Measurements from ENCODE around the gene PHACTR2. TPM values are rescaled to one million over a fixed set of nuclear protein-coding genes. Genes with fewer than 3 reads are reported as not detected.

Gene PHACTR2
- total and polyA plus RNA-seq, 4 donors: 8.8 to 157 (median 35.3) TPM

DNA sequence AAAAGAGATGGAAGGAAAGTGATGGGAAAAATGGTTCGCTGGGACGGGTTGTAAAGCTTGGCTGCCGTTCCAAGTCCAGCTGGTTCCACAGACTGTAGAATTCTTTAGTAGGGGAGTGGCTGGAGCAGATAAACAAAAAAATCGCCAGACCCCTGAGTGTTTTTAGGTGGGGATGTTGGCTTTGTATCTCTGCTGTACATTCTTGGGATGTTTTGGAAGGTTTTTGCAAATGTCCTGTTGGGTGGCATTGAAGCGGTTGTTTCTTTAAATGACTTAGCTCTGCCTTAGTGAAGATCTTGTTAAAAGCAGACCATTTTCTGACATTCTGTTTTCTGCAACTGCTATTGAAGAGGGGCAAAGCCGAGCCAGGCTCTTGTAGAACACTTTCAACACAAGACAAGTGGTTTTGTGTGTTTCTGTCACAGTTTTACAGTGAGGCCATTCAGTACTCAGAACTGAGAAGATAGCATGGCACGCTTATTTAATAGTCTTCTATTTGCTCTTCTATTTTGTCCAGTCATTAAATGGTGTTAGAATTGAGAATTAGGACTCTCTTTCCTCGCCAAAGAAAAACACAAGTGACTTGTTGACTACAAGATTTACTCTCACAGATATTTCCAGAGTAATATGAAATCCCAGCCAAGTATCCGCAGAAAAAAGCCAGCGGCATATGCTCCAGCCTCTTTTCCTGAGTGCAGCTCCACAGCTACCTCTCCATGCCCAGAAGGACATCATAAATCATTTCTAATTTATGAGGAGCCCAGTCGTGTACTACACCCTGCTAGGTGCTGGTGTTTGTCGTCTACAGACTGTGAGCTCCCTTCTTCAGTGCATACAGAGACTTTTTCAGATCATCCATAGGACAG is 65.8 kb downstream of the PHACTR2 start:
- WGBS (ENCODE audit: insufficient coverage): 26% methylated on average over 6 of the region's 12 CpGs
- Histone ChIP-seq H3K9me3 (ENCODE audit: control insufficient read depth, insufficient read depth, low read length) (no peaks in the 10 kb centered on the region), H3K27me3 (ENCODE audit: control insufficient read depth, insufficient read depth, low read length) (peaks cover 24% of the 10 kb centered on the region), H3K4me3 (ENCODE audit: low read depth, low read length) (peak overlapping the region; percentile 14), H3K27ac (ENCODE audit: low read depth, low read length) (peak overlapping the region; percentile 89), H3K36me3 (ENCODE audit: control insufficient read depth, insufficient read depth, low read length) (no peaks in the 10 kb centered on the region), H3K4me1 (ENCODE audit: control insufficient read depth, insufficient read depth, low read length) (peaks cover 34% of the 10 kb centered on the region)
- DNase-seq (ENCODE audit: low read depth in 4 of 6, low spot score in 6 of 6): peak in 5 of 6 donors; percentile 58 to 88 (median 62)

DNA sequence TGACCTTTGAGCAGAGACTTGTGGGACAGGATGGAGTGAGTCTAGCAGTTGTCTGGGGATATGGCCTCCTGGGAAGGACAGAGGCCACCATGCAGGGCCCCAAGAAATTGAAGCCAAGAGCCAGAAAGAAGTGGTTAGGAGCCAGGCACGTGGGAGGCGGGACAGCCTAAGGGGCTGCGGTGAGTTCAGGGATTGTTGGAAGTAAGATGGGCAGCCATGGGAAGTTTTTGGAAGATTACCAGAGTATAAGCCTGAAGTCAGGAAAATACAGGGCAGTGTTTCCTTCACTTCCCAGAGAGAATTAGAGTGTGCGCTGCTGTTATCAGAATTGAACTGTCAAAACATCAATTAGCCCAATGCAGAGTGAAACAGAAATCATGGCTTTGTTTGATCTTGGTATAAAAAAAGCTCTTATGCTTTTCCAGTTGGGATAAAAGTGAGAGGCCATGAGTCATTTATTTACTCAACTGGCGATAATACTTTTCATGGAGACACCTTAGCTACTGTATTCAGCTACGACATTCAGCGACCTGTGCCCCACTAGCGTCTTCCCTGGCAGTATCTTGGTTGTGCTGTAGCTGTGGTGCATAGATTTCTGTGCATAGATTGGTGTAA is 66.9 kb downstream of the PHACTR2 start:
- peaks cover 34% of the 10 kb centered on the region for H3K4me1 ChIP-seq (ENCODE audit: control insufficient read depth, insufficient read depth, low read length)
- DNase-seq (ENCODE audit: low read depth in 4 of 6, low spot score in 6 of 6): peak in 1 of 6 donors; percentile 47
- 46% methylated on average over 6 of the region's 8 CpGs for WGBS (ENCODE audit: insufficient coverage)
- H3K27ac ChIP-seq (ENCODE audit: low read depth, low read length): peak overlapping the region; percentile 89
- H3K36me3 ChIP-seq (ENCODE audit: control insufficient read depth, insufficient read depth, low read length): no peaks in the 10 kb centered on the region
- H3K27me3 ChIP-seq (ENCODE audit: control insufficient read depth, insufficient read depth, low read length): peaks cover 22% of the 10 kb centered on the region
- no peaks in the 10 kb centered on the region for H3K9me3 ChIP-seq (ENCODE audit: control insufficient read depth, insufficient read depth, low read length)
- no peak overlapping the region for H3K4me3 ChIP-seq (ENCODE audit: low read depth, low read length)

DNA sequence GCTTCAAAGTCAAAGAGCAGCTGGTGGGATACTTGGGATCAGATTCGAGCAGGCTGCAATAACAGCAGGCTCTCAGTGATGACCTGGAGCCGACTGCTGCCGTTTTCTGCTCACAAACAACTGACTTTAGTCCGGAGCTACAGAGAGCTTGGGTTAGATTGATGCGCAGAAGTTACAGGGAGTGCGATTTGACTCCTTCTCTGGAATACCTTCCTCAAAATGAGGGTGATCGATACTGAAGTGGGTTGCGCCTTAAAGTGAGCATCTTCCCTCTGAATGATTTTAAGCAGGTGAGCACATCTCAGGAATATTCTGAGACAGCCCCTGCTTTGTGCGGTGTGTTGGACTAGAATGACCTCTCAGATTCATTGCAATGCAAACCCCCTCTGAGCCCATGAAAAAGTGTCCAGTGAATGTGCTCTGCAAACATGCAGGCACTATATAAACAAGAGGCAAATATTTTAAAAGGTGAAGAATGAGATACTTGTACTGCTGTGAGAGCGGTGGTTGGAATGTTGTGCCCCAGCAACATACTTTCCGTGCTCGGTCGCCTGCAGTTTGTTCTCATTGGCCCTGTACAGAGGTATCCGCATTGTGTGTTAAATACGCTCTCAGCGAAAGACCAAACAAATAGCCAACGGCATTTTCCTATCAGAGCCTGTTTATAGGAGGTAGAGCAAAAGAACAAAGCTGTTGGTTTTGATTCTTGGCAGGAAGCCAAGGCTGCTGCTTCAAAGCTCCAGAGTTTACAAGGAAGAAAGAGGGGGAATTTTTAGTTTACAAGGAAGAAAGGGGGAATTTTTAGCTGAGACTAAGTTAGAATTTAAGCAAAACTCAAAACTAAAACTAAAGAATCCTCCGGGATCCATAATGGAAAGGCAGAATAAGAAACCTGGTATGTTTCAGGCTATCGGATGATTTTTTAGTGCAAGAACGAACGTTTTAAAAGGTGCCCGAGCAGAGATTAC is 67.7 kb downstream of the PHACTR2 start:
- Histone ChIP-seq H3K27ac (ENCODE audit: low read depth, low read length) (peak overlapping the region; percentile 89), H3K4me1 (ENCODE audit: control insufficient read depth, insufficient read depth, low read length) (peaks cover 34% of the 10 kb centered on the region), H3K9me3 (ENCODE audit: control insufficient read depth, insufficient read depth, low read length) (no peaks in the 10 kb centered on the region), H3K4me3 (ENCODE audit: low read depth, low read length) (no peak overlapping the region), H3K27me3 (ENCODE audit: control insufficient read depth, insufficient read depth, low read length) (peaks cover 21% of the 10 kb centered on the region), H3K36me3 (ENCODE audit: control insufficient read depth, insufficient read depth, low read length) (no peaks in the 10 kb centered on the region)
- peak in 4 of 6 donors; percentile 47 to 88 (median 67) for DNase-seq (ENCODE audit: low read depth in 4 of 6, low spot score in 6 of 6)
- WGBS (ENCODE audit: insufficient coverage): 36% methylated on average over 11 of the region's 22 CpGs

DNA sequence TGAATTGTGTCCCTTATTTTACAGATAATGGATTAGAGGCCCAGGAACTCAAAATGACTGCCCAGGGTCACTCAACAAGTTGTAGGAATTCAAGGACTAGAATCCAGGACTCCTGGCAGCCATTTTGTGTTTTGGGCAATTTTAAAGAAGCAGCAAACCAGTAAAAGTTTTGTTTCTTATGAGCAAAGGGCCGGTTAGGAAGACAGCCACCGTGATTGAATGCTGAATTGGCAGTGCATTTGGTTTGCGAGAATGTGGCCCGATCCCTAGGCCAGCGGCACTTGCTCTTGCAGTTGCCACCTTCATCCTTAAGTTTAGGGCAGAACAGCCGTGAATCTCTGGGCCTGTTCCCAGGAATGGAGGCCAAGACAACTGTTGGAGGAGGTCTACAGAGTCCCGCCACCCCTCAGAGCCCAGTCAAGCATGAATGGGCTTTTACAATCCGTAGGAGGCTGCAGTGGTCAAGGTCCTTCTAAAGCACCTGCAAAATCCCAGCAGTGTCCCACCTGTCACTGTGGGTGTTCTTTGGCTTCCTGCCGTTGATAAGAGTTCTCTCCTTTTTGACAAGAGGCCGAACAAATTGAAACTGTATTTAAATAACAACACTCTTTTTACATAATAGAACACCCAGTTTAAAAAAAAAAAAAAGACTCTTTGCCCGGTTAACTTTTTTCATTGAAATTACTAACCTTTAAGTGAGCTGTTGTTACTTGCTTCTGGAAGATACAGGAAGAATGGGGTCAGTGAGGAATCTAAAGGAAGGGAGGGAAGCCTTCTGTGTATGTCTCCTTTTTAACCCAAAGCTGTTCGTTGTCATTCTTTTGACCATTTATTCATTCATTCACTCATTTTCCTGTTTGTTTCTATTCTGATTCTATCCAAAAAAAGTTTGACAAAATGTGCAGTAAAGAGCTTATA is 68.7 kb downstream of the PHACTR2 start:
- H3K4me1 ChIP-seq (ENCODE audit: control insufficient read depth, insufficient read depth, low read length): peaks cover 34% of the 10 kb centered on the region
- H3K27ac ChIP-seq (ENCODE audit: low read depth, low read length): peak overlapping the region; percentile 63
- H3K27me3 ChIP-seq (ENCODE audit: control insufficient read depth, insufficient read depth, low read length): peaks cover 21% of the 10 kb centered on the region
- WGBS (ENCODE audit: insufficient coverage): 44% methylated on average over 8 of the region's 12 CpGs
- no peaks in the 10 kb centered on the region for H3K36me3 ChIP-seq (ENCODE audit: control insufficient read depth, insufficient read depth, low read length)
- no peaks in the 10 kb centered on the region for H3K9me3 ChIP-seq (ENCODE audit: control insufficient read depth, insufficient read depth, low read length)
- peak in 2 of 6 donors; percentile 8 to 46 for DNase-seq (ENCODE audit: low read depth in 4 of 6, low spot score in 6 of 6)
- H3K4me3 ChIP-seq (ENCODE audit: low read depth, low read length): no peak overlapping the region

DNA sequence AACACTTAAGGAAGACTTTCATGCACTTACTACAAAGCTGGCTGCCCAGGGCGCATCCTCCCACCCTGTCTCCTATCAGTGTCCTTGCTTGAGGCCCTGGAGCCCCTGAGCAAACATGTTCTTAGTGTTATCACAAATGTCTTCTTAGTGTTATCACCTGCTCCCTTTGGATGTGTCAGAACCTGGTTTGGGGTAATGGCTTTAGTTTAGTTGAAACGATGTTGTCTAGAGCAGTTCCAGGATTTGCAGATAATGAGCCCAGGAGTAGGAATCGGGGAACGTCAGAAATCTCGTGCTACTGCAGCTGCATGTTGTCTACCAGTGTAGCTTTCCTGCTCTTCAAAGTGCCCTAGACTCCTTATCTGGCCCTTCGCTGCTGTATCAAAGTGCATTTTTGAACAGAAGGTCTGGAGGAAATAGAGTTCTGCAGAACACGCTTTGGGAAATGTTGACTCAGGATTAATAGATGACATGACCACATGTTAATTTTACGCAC is 69.6 kb downstream of the PHACTR2 start:
- no peaks in the 10 kb centered on the region for H3K9me3 ChIP-seq (ENCODE audit: control insufficient read depth, insufficient read depth, low read length)
- WGBS (ENCODE audit: insufficient coverage): 97% methylated on average over 6 of the region's 8 CpGs
- peaks cover 31% of the 10 kb centered on the region for H3K4me1 ChIP-seq (ENCODE audit: control insufficient read depth, insufficient read depth, low read length)
- H3K4me3 ChIP-seq (ENCODE audit: low read depth, low read length): no peak overlapping the region
- no peak overlapping the region for H3K27ac ChIP-seq (ENCODE audit: low read depth, low read length)
- H3K27me3 ChIP-seq (ENCODE audit: control insufficient read depth, insufficient read depth, low read length): peaks cover 21% of the 10 kb centered on the region
- H3K36me3 ChIP-seq (ENCODE audit: control insufficient read depth, insufficient read depth, low read length): no peaks in the 10 kb centered on the region
- no peak for DNase-seq (ENCODE audit: low read depth in 4 of 6, low spot score in 6 of 6)

DNA sequence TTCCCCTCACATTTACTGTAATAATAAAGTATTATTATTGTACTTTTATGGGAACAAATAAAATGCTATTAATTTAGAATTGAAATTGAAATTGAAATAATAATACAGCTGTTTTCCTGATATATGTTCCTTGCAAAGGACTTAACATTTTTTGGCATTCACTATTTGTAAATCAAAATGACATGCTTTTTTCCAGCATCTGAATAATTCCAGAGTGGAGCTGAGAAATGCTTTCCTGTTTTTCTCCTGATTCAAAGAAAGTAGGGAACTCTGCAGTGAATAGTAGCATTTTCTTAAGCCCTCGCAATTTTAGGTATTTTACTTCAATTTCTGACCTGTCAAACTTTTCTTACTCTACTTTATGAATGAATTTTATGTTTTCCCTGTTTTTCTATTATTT is 72.1 kb downstream of the PHACTR2 start:
- no peak overlapping the region for H3K27ac ChIP-seq (ENCODE audit: low read depth, low read length)
- peaks cover 19% of the 10 kb centered on the region for H3K27me3 ChIP-seq (ENCODE audit: control insufficient read depth, insufficient read depth, low read length)
- H3K9me3 ChIP-seq (ENCODE audit: control insufficient read depth, insufficient read depth, low read length): no peaks in the 10 kb centered on the region
- no peak for DNase-seq (ENCODE audit: low read depth in 4 of 6, low spot score in 6 of 6)
- peaks cover 14% of the 10 kb centered on the region for H3K4me1 ChIP-seq (ENCODE audit: control insufficient read depth, insufficient read depth, low read length)
- H3K4me3 ChIP-seq (ENCODE audit: low read depth, low read length): no peak overlapping the region
- no CpG with 5 or more reads among the region's 1 CpG for WGBS (ENCODE audit: insufficient coverage)
- H3K36me3 ChIP-seq (ENCODE audit: control insufficient read depth, insufficient read depth, low read length): no peaks in the 10 kb centered on the region

DNA sequence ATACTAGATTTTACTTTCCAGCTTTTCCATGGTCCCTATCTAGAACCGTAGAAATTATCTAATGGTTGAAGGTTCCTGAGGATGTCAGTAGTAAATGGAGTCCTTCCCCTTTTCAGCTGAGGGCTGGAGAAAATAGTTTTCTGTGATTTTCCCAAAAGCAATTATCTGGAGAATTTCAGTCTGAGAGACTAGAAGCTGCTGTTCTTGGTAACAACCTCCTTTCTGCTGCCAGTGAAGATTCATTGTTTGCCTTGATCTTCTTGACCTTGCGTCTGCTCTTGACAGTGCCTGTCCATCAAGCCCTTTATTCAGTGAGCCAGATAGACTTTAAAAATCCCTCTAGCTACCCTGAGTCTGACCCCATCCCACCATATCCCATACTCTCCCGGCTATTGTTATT is 73.1 kb downstream of the PHACTR2 start:
- no peak for DNase-seq (ENCODE audit: low read depth in 4 of 6, low spot score in 6 of 6)
- Histone ChIP-seq H3K9me3 (ENCODE audit: control insufficient read depth, insufficient read depth, low read length) (no peaks in the 10 kb centered on the region), H3K4me1 (ENCODE audit: control insufficient read depth, insufficient read depth, low read length) (peaks cover 6% of the 10 kb centered on the region), H3K27ac (ENCODE audit: low read depth, low read length) (no peak overlapping the region), H3K4me3 (ENCODE audit: low read depth, low read length) (no peak overlapping the region), H3K36me3 (ENCODE audit: control insufficient read depth, insufficient read depth, low read length) (no peaks in the 10 kb centered on the region), H3K27me3 (ENCODE audit: control insufficient read depth, insufficient read depth, low read length) (peaks cover 17% of the 10 kb centered on the region)
- WGBS (ENCODE audit: insufficient coverage): 51% methylated on average over 2 of the region's 3 CpGs

DNA sequence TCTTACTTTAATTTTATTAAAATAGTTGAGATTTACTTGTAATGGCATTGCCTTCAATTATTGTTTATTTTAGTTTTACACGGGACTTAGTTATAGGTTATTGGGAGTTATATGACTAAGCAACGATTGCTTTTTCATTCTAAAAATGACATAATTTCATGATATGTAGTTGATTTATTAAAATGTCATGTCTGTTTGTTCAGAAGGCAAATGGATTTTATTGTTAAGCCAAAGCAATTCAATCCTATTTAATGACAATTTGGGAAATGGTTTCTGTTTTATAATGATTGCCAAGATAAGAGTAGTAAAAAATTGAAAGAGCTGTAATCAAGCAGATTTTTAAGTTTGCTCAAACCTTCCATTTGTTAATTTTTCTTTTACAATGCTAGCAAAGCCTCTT is 74.7 kb downstream of the PHACTR2 start:
- H3K9me3 ChIP-seq (ENCODE audit: control insufficient read depth, insufficient read depth, low read length): no peaks in the 10 kb centered on the region
- WGBS (ENCODE audit: insufficient coverage): no CpG with 5 or more reads among the region's 2 CpGs
- no peaks in the 10 kb centered on the region for H3K36me3 ChIP-seq (ENCODE audit: control insufficient read depth, insufficient read depth, low read length)
- peaks cover 10% of the 10 kb centered on the region for H3K27me3 ChIP-seq (ENCODE audit: control insufficient read depth, insufficient read depth, low read length)
- no peak overlapping the region for H3K27ac ChIP-seq (ENCODE audit: low read depth, low read length)
- DNase-seq (ENCODE audit: low read depth in 4 of 6, low spot score in 6 of 6): no peak
- H3K4me3 ChIP-seq (ENCODE audit: low read depth, low read length): no peak overlapping the region
- no peaks in the 10 kb centered on the region for H3K4me1 ChIP-seq (ENCODE audit: control insufficient read depth, insufficient read depth, low read length)
